HepG2 (cell line): ENCODE data around the gene WDR82. TPM values are rescaled to one million over a fixed set of nuclear protein-coding genes. Genes with fewer than 3 reads are reported as not detected.

Source experiments
- FOXA1 ChIP-seq, 2 experiments: fragments of 450-650 bp in 1 of 2; sonication (generic) in 1 of 2; formaldehyde crosslinking in 1 of 2; IDR thresholded peaks; 2 replicates each; pipeline versions ENCODE4 v1.4.0 to v1.6.1; 2016 to 2020; ENCODE audit warnings: missing genetic modification reagents in 1 of 2
- GATAD2A ChIP-seq: IDR thresholded peaks from 2 replicates; pipeline ENCODE4 v1.6.1; 2016
- HNF4G ChIP-seq, 2 experiments: sonication (generic) in 1 of 2; formaldehyde crosslinking in 1 of 2; IDR thresholded peaks; 2 replicates each; pipeline versions ENCODE4 v1.4.0 to v1.6.1; 2011 to 2020; ENCODE audit warnings: borderline replicate concordance in 2 of 2, low read depth in 2 of 2, mild to moderate bottlenecking in 2 of 2, low read length in 1 of 2, missing genetic modification reagents in 1 of 2, moderate library complexity in 1 of 2
- KDM5A ChIP-seq: fragments of 200-600 bp; sonication (generic); IDR thresholded peaks from 2 replicates; pipeline ENCODE4 v1.7.0; 2018; ENCODE audit warnings: antibody characterized with exemption, mild to moderate bottlenecking, low read length, borderline replicate concordance
- KLF12 ChIP-seq: sonication (generic); formaldehyde crosslinking; IDR thresholded peaks from 2 replicates; pipeline ENCODE4 v1.4.0; 2020; ENCODE audit warnings: missing genetic modification reagents, borderline replicate concordance
- MTA1 ChIP-seq: sonication (generic); formaldehyde crosslinking; IDR thresholded peaks from 2 replicates; pipeline ENCODE4 v1.4.0; 2020; ENCODE audit warnings: missing genetic modification reagents, mild to moderate bottlenecking, borderline replicate concordance
- MTF1 ChIP-seq: sonication (generic); formaldehyde crosslinking; IDR thresholded peaks from 2 replicates; pipeline ENCODE4 v1.5.0; 2020; ENCODE audit warnings: missing genetic modification reagents
- NR2F6 ChIP-seq, 2 experiments: IDR thresholded peaks; 2 replicates each; pipeline ENCODE4 v1.6.1; 2016; ENCODE audit warnings: antibody characterized with exemption in 1 of 2, mild to moderate bottlenecking in 1 of 2
- POLR2A ChIP-seq, 2 experiments: IDR thresholded peaks; 2 replicates each; pipeline ENCODE4 v1.6.1; 2011; ENCODE audit warnings: low read depth in 2 of 2, low read length in 2 of 2, mild to moderate bottlenecking in 1 of 2, moderate library complexity in 1 of 2; ENCODE audit not compliant: insufficient read depth in 1 of 2
- PRMT3 ChIP-seq: sonication (generic); formaldehyde crosslinking; IDR thresholded peaks from 2 replicates; pipeline ENCODE4 v1.8.1; 2022; ENCODE audit warnings: low read depth, mild to moderate bottlenecking, moderate library complexity, missing genetic modification reagents, borderline replicate concordance
- YY1 ChIP-seq: IDR thresholded peaks from 2 replicates; pipeline ENCODE4 v1.6.1; 2011; ENCODE audit warnings: low read length, low read depth, moderate library complexity, mild to moderate bottlenecking; ENCODE audit not compliant: insufficient read depth, insufficient replicate concordance
- ZFP82 ChIP-seq: sonication (generic); formaldehyde crosslinking; IDR thresholded peaks from 2 replicates; pipeline ENCODE4 v1.5.1; 2020; ENCODE audit warnings: mild to moderate bottlenecking, missing genetic modification reagents, borderline replicate concordance
- ZNF235 ChIP-seq: sonication (generic); formaldehyde crosslinking; IDR thresholded peaks from 2 replicates; pipeline ENCODE4 v1.8.1; 2023; ENCODE audit warnings: mild to moderate bottlenecking, missing genetic modification reagents, borderline replicate concordance
- ZNF274 ChIP-seq: sonication (generic); formaldehyde crosslinking; IDR thresholded peaks from 2 replicates; pipeline ENCODE4 v1.5.1; 2020; ENCODE audit warnings: mild to moderate bottlenecking, missing genetic modification reagents
- ZNF337 ChIP-seq: sonication (generic); formaldehyde crosslinking; IDR thresholded peaks from 2 replicates; pipeline ENCODE4 v1.5.1; 2020; ENCODE audit warnings: missing genetic modification reagents, low read depth, mild to moderate bottlenecking, borderline replicate concordance
- ZNF350 ChIP-seq: sonication (generic); formaldehyde crosslinking; IDR thresholded peaks from 2 replicates; pipeline ENCODE4 v1.4.0; 2020; ENCODE audit warnings: mild to moderate bottlenecking, low read depth, missing genetic modification reagents, borderline replicate concordance
- ZNF432 ChIP-seq: sonication (generic); formaldehyde crosslinking; IDR thresholded peaks from 2 replicates; pipeline ENCODE4 v1.5.0; 2020; ENCODE audit warnings: missing genetic modification reagents, mild to moderate bottlenecking, borderline replicate concordance
- ZSCAN29 ChIP-seq: sonication (generic); formaldehyde crosslinking; conservative IDR thresholded peaks from 2 replicates; pipeline ENCODE4 v1.4.0; 2020; ENCODE audit warnings: mild to moderate bottlenecking, missing genetic modification reagents
- polyA plus RNA-seq, 8 experiments: library from polyadenylated mRNA; depleted of rRNA in 3 of 8; stranded (reverse) in 7 of 8; unstranded in 1 of 8; fragments of >200 nt; fragmentation: Illumina TruSeq in 4 of 8; extraction: Trizol in 4 of 8; gene quantifications; 2 replicates each; pipeline versions ENCODE4 v1.2.1 to v1.2.3, GENCODE V29; 2011 to 2016; ENCODE audit warnings: low read depth in 4 of 8, missing spikeins in 1 of 8, mixed read lengths in 1 of 8; ENCODE audit not compliant: insufficient read depth in 1 of 8
- total RNA-seq, 5 experiments: library from RNA; depleted of rRNA; stranded (reverse); fragments of >200 nt; fragmentation: Illumina TruSeq; extraction: Trizol; gene quantifications; 2 replicates each; pipeline ENCODE4 v1.2.3, GENCODE V29; 2016; ENCODE audit warnings: low read depth in 1 of 5
- TF ChIP-seq, protein P1 (sequence below): sonication (generic); formaldehyde crosslinking; conservative IDR thresholded peaks from 2 replicates; pipeline ENCODE4 v1.8.0; 2022; ENCODE audit warnings: mild to moderate bottlenecking, moderate library complexity, missing genetic modification reagents
- TF ChIP-seq, protein P2 (sequence below): sonication (generic); formaldehyde crosslinking; IDR thresholded peaks from 2 replicates; pipeline ENCODE4 v1.8.0; 2022; ENCODE audit warnings: mild to moderate bottlenecking, missing genetic modification reagents, moderate library complexity
- TF ChIP-seq, protein P3 (sequence below): sonication (generic); formaldehyde crosslinking; IDR thresholded peaks from 2 replicates; pipeline ENCODE4 v1.5.0; 2020; ENCODE audit warnings: mild to moderate bottlenecking, missing genetic modification reagents
- TF ChIP-seq, protein P4 (sequence below): sonication (generic); formaldehyde crosslinking; IDR thresholded peaks from 2 replicates; pipeline ENCODE4 v1.4.0; 2020; ENCODE audit warnings: mild to moderate bottlenecking, missing genetic modification reagents

The WDR82 gene
- total and polyA plus RNA-seq, 2 of the 13 experiments (the other 11 are each of a cell fraction or from before 2014, with no cell fraction given), result 39.1 to 59.5 TPM

DNA sequence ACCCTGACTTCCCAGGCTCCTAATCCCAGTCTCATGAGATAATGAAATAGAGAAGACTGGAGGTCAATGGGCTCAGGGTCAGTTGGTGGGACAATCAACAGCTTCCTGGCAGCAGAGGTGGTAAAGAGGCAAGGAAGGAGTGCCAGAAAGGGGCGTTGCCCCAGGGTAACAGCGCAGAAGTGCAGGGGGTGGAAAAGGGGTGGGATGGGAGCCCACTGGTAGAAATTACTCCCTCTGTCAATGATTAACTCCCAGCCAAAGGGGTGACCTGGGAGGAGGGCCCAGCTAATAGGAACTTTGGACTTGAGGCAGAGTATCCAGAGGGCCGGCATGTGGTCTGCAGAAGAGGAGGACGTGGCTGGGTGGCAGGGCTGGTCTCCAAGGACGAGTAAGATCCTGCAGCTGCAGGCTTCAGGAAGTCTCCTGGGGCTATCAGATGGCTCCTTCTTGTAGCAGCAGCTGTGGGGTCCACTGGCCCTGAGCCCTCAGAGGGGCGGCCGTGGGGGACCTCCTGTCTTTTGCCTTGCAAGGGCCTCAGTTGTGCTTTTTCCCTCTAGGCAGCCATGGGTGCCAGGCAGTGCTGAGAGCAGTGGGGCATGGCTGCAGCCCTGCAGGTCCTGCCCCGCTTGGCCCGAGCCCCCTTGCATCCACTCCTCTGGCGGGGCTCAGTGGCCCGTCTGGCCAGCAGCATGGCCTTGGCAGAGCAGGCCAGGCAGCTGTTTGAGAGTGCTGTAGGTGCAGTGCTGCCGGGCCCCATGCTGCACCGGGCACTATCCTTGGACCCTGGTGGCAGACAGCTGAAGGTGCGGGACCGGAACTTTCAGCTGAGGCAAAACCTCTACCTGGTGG lies 11.5 kb upstream of the WDR82 start (continued):
- TF ChIP-seq ZNF235 (CRISPR knock-in tag) (no peak), POLR2A (IDR thresholded peaks at IDR 0.05; ENCODE audit: insufficient read depth in 1 of 2, low read depth in 2 of 2, low read length in 2 of 2) (peak in 1 of 2 experiments; percentile 99; a peak in 2 of 4 replicates), ZNF432 (CRISPR knock-in tag) (no peak), ZSCAN29 (CRISPR knock-in tag) (0 out of 2 replicates have a peak, but pooled peaks have one; percentile 41), MTA1 (CRISPR knock-in tag) (0 out of 2 replicates have a peak, but pooled peaks have one; percentile 32), KLF12 (peak; percentile 46; the same call in 1 of the 2 replicates), NR2F6 (IDR thresholded peaks at IDR 0.05) (peak; percentile 69), NR2F6 (CRISPR knock-in tag; IDR thresholded peaks at IDR 0.05) (peak; percentile 86), YY1 (peak; percentile 14), GATAD2A (peak; percentile 58), PRMT3 (CRISPR knock-in tag) (no peak), HNF4G (IDR thresholded peaks at IDR 0.05; ENCODE audit: borderline replicate concordance, low read depth, low read length) (peak; percentile 92), HNF4G (CRISPR knock-in tag; IDR thresholded peaks at IDR 0.05; ENCODE audit: borderline replicate concordance, low read depth) (peak; percentile 89), ZNF337 (CRISPR knock-in tag) (peak; percentile 81; the same call in 1 of the 2 replicates), ZNF350 (CRISPR knock-in tag) (peak; percentile 90), MTF1 (CRISPR knock-in tag) (no peak), FOXA1 (IDR thresholded peaks at IDR 0.05) (no peak), FOXA1 (CRISPR knock-in tag; IDR thresholded peaks at IDR 0.05) (peak; percentile 48; the same call in 1 of the 2 replicates), ZFP82 (no peak), ZNF274 (CRISPR knock-in tag) (peak; percentile 23; the same call in 1 of the 2 replicates), KDM5A (peak; percentile 45; the same call in 1 of the 2 replicates)
- TF ChIP-seq, protein P1, sequence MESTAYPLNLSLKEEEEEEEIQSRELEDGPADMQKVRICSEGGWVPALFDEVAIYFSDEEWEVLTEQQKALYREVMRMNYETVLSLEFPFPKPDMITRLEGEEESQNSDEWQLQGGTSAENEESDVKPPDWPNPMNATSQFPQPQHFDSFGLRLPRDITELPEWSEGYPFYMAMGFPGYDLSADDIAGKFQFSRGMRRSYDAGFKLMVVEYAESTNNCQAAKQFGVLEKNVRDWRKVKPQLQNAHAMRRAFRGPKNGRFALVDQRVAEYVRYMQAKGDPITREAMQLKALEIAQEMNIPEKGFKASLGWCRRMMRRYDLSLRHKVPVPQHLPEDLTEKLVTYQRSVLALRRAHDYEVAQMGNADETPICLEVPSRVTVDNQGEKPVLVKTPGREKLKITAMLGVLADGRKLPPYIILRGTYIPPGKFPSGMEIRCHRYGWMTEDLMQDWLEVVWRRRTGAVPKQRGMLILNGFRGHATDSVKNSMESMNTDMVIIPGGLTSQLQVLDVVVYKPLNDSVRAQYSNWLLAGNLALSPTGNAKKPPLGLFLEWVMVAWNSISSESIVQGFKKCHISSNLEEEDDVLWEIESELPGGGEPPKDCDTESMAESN (CRISPR knock-in tag), result peak; percentile 67; the same call in 1 of the 2 replicates
- TF ChIP-seq, protein P2, sequence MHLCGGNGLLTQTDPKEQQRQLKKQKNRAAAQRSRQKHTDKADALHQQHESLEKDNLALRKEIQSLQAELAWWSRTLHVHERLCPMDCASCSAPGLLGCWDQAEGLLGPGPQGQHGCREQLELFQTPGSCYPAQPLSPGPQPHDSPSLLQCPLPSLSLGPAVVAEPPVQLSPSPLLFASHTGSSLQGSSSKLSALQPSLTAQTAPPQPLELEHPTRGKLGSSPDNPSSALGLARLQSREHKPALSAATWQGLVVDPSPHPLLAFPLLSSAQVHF (CRISPR knock-in tag), result no peak
- TF ChIP-seq, protein P3, sequence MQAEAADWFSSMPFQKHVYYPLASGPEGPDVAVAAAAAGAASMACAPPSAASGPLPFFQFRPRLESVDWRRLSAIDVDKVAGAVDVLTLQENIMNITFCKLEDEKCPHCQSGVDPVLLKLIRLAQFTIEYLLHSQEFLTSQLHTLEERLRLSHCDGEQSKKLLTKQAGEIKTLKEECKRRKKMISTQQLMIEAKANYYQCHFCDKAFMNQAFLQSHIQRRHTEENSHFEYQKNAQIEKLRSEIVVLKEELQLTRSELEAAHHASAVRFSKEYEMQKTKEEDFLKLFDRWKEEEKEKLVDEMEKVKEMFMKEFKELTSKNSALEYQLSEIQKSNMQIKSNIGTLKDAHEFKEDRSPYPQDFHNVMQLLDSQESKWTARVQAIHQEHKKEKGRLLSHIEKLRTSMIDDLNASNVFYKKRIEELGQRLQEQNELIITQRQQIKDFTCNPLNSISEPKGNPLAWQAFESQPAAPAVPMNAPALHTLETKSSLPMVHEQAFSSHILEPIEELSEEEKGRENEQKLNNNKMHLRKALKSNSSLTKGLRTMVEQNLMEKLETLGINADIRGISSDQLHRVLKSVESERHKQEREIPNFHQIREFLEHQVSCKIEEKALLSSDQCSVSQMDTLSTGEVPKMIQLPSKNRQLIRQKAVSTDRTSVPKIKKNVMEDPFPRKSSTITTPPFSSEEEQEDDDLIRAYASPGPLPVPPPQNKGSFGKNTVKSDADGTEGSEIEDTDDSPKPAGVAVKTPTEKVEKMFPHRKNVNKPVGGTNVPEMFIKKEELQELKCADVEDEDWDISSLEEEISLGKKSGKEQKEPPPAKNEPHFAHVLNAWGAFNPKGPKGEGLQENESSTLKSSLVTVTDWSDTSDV (CRISPR knock-in tag), result peak; percentile 74; the same call in 1 of the 2 replicates
- TF ChIP-seq, protein P4, sequence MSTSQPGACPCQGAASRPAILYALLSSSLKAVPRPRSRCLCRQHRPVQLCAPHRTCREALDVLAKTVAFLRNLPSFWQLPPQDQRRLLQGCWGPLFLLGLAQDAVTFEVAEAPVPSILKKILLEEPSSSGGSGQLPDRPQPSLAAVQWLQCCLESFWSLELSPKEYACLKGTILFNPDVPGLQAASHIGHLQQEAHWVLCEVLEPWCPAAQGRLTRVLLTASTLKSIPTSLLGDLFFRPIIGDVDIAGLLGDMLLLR (CRISPR knock-in tag), result no peak
